ENCODE data around the gene UTP14C. TPM values are rescaled to one million over a fixed set of nuclear protein-coding genes. Genes with fewer than 3 reads are reported as not detected.
"Not testable (repeated sequence)": the region's sequence is repeated elsewhere in the genome, so short reads cannot be mapped to it uniquely, and the experiment has no call there.

Gene UTP14C
- total RNA-seq, 2 experiments from 2014 or later, result 10.7 to 12.4 TPM

DNA sequence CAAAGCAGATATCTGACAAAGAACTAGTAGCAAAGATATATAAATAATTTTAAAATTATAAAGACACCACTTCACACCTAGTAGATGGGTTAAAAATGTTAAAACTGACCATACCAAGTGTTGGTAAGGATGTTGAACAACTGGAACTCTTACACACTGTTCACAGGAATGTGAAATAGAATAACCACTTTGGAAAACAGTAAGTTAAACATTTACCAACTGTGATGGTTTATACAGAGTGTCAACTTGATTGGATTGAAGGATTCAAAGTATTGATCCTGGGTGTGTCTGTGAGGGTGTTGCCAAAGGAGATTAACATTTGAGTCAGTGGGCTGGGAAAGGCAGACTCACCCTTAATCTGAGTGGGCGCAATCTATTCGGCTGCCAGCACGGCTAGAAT is 19.2 kb downstream of the UTP14C start:
- Mint-ChIP-seq H3K4me3 (no peak overlapping the region), H3K27ac (no peak overlapping the region), H3K4me1 (no peaks in the 10 kb centered on the region), H3K36me3 (no peaks in the 10 kb centered on the region), H3K9me3 (no peaks in the 10 kb centered on the region), H3K27me3 (no peaks in the 10 kb centered on the region)
- DNase-seq, result no peak
- POLR2A ChIA-PET, result no interaction called here
- no peak for ATAC-seq (ENCODE audit: low read depth)

DNA sequence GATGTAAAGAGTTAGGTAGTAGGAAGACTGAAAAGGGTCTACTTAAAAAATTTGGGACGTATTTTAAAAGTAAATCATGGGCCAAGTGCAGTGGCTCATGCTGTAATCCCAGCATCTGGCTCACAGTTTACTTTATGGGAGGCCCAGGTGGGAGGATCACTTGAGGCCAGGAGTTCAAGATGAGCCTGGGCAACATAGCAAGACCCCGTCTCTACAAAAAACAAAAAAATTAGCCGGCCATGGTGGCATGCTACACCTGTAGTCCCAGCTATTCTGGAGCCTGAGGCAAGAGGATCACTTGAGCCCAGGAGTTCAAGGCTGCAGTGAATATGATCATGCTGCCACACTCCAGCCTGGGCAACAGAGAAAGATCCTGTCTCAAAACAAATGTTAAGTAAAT is 23.0 kb downstream of the UTP14C start:
- Mint-ChIP-seq H3K27me3 (no peaks in the 10 kb centered on the region), H3K4me3 (no peak overlapping the region), H3K27ac (no peak overlapping the region), H3K36me3 (no peaks in the 10 kb centered on the region), H3K9me3 (peaks cover 1% of the 10 kb centered on the region), H3K4me1 (no peaks in the 10 kb centered on the region)
- DNase-seq (no peak), ATAC-seq (ENCODE audit: low read depth) (no peak)
- POLR2A ChIA-PET, result no interaction called here

DNA sequence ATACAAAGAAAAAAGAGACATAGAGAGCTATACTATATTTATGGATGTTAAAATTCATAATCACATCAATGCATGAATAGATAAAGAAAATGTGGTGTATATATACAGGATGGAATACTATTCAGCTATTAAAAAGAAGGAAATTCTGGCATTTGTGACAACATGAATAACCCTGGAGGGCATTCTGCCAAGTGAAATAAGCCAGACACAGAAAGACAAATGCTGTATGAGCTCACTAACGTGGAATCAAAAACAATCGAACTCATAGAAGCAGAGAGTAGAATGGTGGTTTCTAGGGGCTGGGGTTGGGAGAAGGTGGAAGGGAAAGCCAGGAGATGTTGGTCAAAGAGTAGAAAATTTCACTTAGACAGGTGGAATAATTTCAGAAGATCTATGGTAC is 24.0 kb downstream of the UTP14C start:
- H3K4me1 Mint-ChIP-seq, result no peaks in the 10 kb centered on the region

DNA sequence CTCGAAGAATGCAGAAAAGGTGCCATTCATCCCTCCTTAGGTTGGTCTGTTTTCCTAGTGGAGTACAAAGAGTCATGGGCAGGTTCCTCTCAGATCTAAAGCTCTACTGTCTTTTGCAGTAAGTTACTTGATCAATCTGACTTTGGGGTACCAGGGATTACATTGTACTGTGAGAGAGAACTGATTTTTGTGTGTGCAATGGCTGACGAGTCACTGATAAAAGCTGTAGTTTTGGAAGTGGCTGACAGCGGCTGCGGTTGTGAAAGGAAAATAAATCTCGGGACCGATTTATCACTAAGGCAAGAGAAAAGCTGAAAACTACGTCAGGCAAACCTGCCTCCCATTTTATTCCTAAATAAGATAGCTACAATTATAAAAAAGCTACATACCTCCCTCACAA is 26.9 kb downstream of the UTP14C start:
- peaks cover 3% of the 10 kb centered on the region for H3K9me3 Mint-ChIP-seq
- no peak overlapping the region for H3K27ac Mint-ChIP-seq
- no peak for ATAC-seq (ENCODE audit: low read depth)
- no peak overlapping the region for H3K4me3 Mint-ChIP-seq
- POLR2A ChIA-PET, result no interaction called here
- H3K4me1 Mint-ChIP-seq, result no peaks in the 10 kb centered on the region
- DNase-seq, result no peak
- no peaks in the 10 kb centered on the region for H3K27me3 Mint-ChIP-seq
- H3K36me3 Mint-ChIP-seq, result no peaks in the 10 kb centered on the region

More for the DNA sequence above, 24.0 kb downstream of the UTP14C start:
- no peak overlapping the region for H3K27ac Mint-ChIP-seq
- POLR2A ChIA-PET, result no interaction called here
- H3K9me3 Mint-ChIP-seq, result peaks cover 1% of the 10 kb centered on the region
- H3K4me3 Mint-ChIP-seq, result no peak overlapping the region
- no peaks in the 10 kb centered on the region for H3K27me3 Mint-ChIP-seq
- no peaks in the 10 kb centered on the region for H3K36me3 Mint-ChIP-seq
- ATAC-seq (ENCODE audit: low read depth) (no peak), DNase-seq (no peak)

DNA sequence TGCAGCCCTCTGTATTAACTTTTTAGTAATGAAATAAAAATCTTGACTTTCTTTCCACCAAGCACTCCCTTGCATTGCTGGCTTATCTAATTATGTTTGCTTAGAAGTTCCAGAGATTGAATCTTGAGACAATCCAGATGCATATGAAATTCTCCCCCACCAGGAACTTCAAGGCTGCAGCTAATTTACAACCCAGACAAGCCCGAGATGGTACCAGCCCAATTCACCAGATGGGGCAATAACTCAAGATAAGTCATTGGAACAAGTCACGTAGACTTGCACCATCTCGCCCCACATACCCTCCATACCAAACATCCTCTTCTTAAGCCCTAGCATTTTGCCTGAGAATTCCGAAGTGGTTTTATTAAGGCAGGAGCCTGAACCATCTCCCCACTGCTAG is 29.0 kb downstream of the UTP14C start:
- ATAC-seq (ENCODE audit: low read depth) (no peak), DNase-seq (no peak)
- Mint-ChIP-seq H3K9me3 (peaks cover 3% of the 10 kb centered on the region), H3K36me3 (no peaks in the 10 kb centered on the region), H3K4me1 (no peaks in the 10 kb centered on the region), H3K27ac (no peak overlapping the region), H3K27me3 (no peaks in the 10 kb centered on the region), H3K4me3 (no peak overlapping the region)
- POLR2A ChIA-PET, result no interaction called here

DNA sequence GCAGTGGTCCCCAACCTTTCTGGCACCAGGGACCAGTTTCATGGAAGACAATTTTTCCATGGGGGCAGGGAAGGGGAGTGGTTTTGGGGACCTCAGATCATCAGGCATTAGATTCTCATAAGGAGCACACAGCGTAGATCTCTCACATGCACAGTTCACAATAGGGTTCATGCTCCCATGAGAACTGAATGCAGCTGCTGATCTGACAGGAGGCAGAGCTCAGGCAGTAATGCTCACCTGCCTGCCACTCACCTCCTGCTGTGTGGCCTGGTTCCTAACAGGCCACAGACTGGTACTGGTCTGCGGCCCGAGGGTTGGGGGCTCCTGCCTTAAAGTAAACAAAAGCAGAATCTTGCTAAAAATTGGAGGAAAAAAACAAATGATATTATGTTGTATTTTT is 36.6 kb downstream of the UTP14C start:
- ATAC-seq (ENCODE audit: low read depth); DNase-seq; POLR2A ChIA-PET; H3K9me3 Mint-ChIP-seq; H3K4me3 Mint-ChIP-seq; H3K27me3 Mint-ChIP-seq; H3K27ac Mint-ChIP-seq; H3K36me3 Mint-ChIP-seq; H3K4me1 Mint-ChIP-seq: not testable (repeated sequence)

DNA sequence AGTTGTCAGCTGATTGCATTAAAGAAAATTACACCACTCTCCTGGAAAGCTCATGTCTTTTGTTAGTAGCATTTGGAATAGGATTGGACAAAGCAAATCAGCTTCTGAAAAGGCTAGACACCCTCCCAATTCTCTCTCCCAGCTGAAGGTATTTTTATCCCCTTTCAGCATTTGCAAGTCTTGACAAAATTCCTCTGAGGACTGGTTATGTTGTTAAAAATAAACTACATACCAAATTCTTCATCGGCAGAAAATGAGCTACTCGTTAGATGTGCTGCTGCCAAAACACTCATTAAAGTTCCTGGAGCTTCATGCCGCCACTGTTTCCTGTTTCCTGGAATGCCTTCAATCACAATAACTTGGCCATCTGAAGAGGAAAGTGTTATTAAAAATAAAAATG is 37.1 kb downstream of the UTP14C start:
- H3K36me3 Mint-ChIP-seq, result no peaks in the 10 kb centered on the region
- no peak overlapping the region for H3K27ac Mint-ChIP-seq
- no peaks in the 10 kb centered on the region for H3K4me1 Mint-ChIP-seq
- H3K27me3 Mint-ChIP-seq, result peaks cover 2% of the 10 kb centered on the region
- ATAC-seq (ENCODE audit: low read depth), result no peak
- POLR2A ChIA-PET, result no interaction called here
- peaks cover 5% of the 10 kb centered on the region for H3K9me3 Mint-ChIP-seq
- H3K4me3 Mint-ChIP-seq, result no peak overlapping the region
- DNase-seq, result no peak

DNA sequence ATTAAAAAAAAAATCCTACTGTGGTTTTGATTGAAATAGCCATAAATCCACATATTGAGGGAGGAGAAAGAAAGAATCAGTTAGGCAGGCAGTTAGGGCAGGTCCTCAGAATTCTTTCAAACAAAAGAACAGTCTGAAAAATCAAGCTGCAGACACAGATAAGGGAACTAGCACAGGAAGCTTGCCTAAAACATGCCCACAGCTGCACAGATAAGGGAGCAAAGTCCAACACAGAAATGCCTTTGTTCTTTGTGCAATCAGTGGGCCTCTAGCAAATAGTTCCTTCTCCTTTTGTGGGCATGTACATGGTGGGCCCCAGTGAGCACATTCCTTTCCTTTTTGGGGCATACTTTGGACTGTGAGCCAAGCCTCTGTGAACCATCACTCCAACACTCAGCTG is 42.7 kb downstream of the UTP14C start:
- peaks cover 7% of the 10 kb centered on the region for H3K4me1 Mint-ChIP-seq
- no peaks in the 10 kb centered on the region for H3K36me3 Mint-ChIP-seq

DNA sequence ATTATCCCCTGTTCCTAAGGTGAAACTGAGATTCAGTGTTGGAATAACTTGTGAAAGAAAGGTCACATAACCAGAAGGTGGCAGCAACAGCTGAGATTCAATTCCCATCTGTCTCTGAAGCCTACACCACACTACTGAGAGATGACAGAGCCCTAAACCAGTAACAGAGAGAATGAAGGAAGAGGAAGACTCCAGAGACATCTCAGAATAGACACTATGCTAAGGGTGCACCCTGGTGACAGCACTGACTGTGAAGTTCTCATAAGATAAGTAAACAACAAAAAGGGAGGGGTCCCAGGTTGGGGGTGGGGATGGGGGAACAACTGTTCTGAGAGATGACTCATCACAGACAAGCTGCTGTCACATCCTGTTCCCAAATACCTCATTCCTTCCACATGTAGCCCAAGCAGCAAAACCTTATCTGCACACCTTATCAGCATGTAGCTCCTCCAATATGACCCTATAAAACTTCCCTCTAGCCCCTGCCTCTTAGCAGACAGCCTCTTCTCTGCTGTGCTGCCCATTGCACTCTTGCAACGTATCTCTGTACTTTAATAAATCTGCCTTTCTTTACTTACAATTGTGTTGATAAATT is 46.5 kb downstream of the UTP14C start:
- Mint-ChIP-seq H3K27me3 (peaks cover 18% of the 10 kb centered on the region), H3K9me3 (peaks cover 5% of the 10 kb centered on the region), H3K36me3 (no peaks in the 10 kb centered on the region), H3K4me3 (no peak overlapping the region), H3K4me1 (peaks cover 7% of the 10 kb centered on the region), H3K27ac (peak overlapping the region; percentile 2)
- no peak for DNase-seq
- POLR2A ChIA-PET, result no interaction called here
- ATAC-seq (ENCODE audit: low read depth), result peak; percentile 47

More for the DNA sequence above, 42.7 kb downstream of the UTP14C start:
- H3K4me3 Mint-ChIP-seq, result no peak overlapping the region
- peaks cover 5% of the 10 kb centered on the region for H3K27me3 Mint-ChIP-seq
- no peak overlapping the region for H3K27ac Mint-ChIP-seq
- peaks cover 10% of the 10 kb centered on the region for H3K9me3 Mint-ChIP-seq
- POLR2A ChIA-PET, result no interaction called here
- DNase-seq (no peak), ATAC-seq (ENCODE audit: low read depth) (no peak)

Other genes starting within 250 kb of the UTP14C start
- gene DHRS12, start 220.5 kb upstream of the UTP14C start, total RNA-seq, result 10 to 100 TPM; 12.6 to 13.1 TPM
- 1 to 10 TPM in 1 of 2 experiments, under 1 TPM in 1; 1.00 to 1.9 TPM for gene TMEM272, start 179.5 kb upstream of the UTP14C start, total RNA-seq
- not detected for gene CCDC70, start 162.7 kb upstream of the UTP14C start, total RNA-seq
- under 1 TPM; 0.51 to 0.64 TPM for gene ATP7B, start 13.2 kb upstream of the UTP14C start, total RNA-seq
- 10 to 100 TPM; 30.0 to 30.5 TPM for gene ALG11, start 12.3 kb upstream of the UTP14C start, total RNA-seq
- not detected for gene NEK5, start 104.4 kb downstream of the UTP14C start, total RNA-seq
- gene NEK3, start 134.9 kb downstream of the UTP14C start, total RNA-seq, result 1 to 10 TPM; 2.1 TPM

Measured in activated naive CD8-positive, alpha-beta T cell treated with anti-CD3 and anti-CD28 coated beads, Interleukin-2, amount 10 ng/mL, durations not matched to agents 7 days and 5 days (primary cell).